Liver (tissue), 3 donors: ENCODE data around the gene TSPO2.

Experiments
- ATF3 ChIP-seq: IDR thresholded peaks from 2 replicates; pipeline ENCODE4 v1.6.1; 2016; ENCODE audit warnings: antibody characterized with exemption
- CTCF ChIP-seq: fragments of 150-350 bp; IDR thresholded peaks from 2 replicates; pipeline ENCODE4 v1.5.1; 2017; ENCODE audit warnings: improper control_type of control experiment, low read depth, low read length; ENCODE audit not compliant: missing input control
- EGR1 ChIP-seq, 2 donors: IDR thresholded peaks; 2 replicates each; pipeline ENCODE4 v1.6.1; 2016 to 2018; ENCODE audit warnings: antibody characterized with exemption in 2 of 2, low read depth in 2 of 2
- FOXA1 ChIP-seq: IDR thresholded peaks from 2 replicates; pipeline ENCODE4 v1.6.1; 2016; ENCODE audit warnings: antibody characterized with exemption
- JUND ChIP-seq, 2 donors: IDR thresholded peaks; 2 replicates each; pipeline ENCODE4 v1.6.1; 2016; ENCODE audit warnings: antibody characterized with exemption in 2 of 2
- MAX ChIP-seq: IDR thresholded peaks from 2 replicates; pipeline ENCODE4 v1.6.1; 2016; ENCODE audit warnings: antibody characterized with exemption
- RAD21 ChIP-seq, 2 donors: IDR thresholded peaks; 2 replicates each; pipeline ENCODE4 v1.6.1; 2016; ENCODE audit warnings: antibody characterized with exemption in 2 of 2, mild to moderate bottlenecking in 2 of 2
- SP1 ChIP-seq: IDR thresholded peaks from 2 replicates; pipeline ENCODE4 v1.6.1; 2018; ENCODE audit warnings: antibody characterized with exemption, mild to moderate bottlenecking
- YY1 ChIP-seq: IDR thresholded peaks from 2 replicates; pipeline ENCODE4 v1.6.1; 2016; ENCODE audit warnings: antibody characterized with exemption, mild to moderate bottlenecking
- ZBTB33 ChIP-seq: IDR thresholded peaks from 2 replicates; pipeline ENCODE4 v1.6.1; 2016; ENCODE audit warnings: antibody characterized with exemption
- donor health status: healthy.
- donor health status: healthy.

- TF ChIP-seq JUND (IDR thresholded peaks at IDR 0.05) (no peak), ATF3 (no peak), CTCF (no peak), YY1 (no peak), FOXA1 (no peak), MAX (no peak), RAD21 (IDR thresholded peaks at IDR 0.05) (no peak), ZBTB33 (no peak), SP1 (no peak), EGR1 (IDR thresholded peaks at IDR 0.05; ENCODE audit: low read depth in 2 of 2) (no peak)
Measured at GRCh38 chr6:41055149-41055548, 12.9 kb downstream of the TSPO2 start.
